Stimulated activated naive CD4-positive, alpha-beta T cell (primary cell): ENCODE measurements around the gene SSPN.

Experiments
- DNase-seq, 6 experiments: peaks; one replicate each; lab custom pipeline; 2025; lab: John Stamatoyannopoulos, UW

SSPN gene

DNA sequence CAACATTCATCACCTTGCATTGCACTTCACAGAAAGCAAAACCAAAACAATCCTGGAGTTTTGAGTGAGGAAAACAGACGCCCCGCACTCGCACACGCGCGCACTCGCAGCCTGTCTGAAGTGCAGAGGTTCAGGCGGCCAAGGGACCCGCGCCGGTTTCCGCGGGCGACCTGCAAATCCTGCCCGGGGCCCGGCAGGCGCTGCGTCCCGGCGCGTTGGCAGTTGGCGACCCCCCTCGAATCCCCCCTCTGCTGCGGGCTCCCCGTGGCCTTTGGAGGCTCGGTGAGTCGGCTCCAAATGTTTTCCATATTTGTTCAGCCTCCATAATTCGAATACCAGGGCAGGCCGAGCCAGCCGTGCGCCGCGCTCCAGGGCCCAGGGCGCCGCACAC lies at the start of gene SSPN:
Gene SSPN (plus strand): TSS at position 324 of the 391 bp plus-strand sequence. CDS start 100 bp downstream, outside the sequence.
- DNase-seq: no peak

DNA sequence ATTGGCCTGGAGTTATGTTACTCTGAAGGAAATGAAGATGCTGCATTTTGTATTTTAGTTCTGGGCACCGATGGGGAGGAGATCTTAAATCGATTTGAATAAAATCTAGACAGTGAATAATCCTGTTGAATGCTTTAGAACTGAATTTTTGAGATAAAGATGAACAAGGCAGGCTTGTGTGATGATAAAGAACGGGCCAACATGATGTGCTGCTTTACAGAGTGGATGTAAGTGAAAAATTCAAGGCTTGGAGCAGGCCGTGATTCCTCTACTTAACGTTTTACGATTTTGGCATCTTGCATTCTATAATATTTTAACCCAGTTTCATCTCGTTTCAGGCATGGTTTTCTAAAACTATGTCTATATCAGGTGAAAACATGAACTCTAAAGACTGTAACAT lies 47.1 kb upstream of the SSPN start:
- no peak for DNase-seq

DNA sequence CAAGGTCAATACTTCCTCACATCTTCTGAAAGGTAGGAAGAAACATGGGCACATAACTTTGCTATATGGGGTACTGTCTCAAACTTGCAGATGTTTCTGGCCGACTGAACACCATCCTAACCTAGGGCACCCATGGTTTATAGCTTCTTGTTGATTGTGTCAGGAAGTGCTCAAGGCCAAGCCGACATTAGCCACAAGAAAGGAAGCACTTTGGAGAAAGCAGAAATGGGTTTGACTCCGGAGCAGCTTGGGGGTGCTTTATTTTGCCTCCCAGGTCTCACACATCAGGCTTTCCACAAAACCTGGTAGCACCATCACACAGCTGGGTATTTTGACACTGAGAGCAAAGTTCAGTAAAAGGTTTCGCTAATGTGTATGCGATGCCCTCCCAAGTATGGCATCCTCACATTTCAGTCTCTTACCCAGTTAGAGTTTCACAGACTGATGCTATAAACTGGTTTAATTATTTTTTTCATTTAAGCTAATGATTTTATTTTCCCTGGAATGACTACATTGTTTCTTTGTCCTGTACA lies 45.3 kb upstream of the SSPN start:
- DNase-seq: no peak

DNA sequence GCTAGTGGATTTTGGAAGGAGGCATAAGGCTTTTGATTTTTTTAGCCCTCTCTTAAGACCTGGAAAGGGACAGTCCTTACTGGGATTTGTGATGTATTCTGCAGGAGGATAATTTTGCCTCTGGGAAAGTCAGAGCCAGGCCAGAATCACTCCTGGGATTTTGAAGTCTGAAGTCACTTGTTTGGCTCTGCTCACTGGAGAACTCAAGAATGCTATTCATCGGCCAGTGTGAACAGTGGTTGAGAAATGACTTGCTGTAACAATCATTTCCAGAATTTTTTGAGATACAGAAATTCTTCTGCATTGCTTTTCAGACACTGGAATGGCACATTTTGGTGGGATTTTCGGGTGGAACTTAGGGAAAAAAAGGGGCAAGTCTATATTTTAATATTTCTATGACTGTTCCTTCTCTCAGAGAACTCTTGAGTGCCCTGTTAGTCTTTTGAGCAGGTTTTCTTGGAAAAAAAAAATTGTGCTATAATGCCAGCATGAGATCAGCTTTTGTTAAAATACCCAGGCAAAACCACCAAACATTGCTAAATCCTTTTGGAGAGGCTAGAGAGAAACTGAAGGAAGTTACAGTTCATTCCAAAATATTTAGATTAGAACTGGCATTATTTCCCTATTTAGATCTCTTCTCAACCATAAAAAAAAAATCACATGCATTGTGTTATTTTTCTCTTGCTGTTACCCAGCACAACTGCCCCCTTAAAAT lies 44.5 kb upstream of the SSPN start:
- no peak for DNase-seq

GRCh38 chr12:26152507-26153102 lies 42.8 kb upstream of the SSPN start:
- no peak for DNase-seq

GRCh38 chr12:26153421-26154154 lies 41.8 kb upstream of the SSPN start:
- DNase-seq: no peak

- DNase-seq: no peak
Measured at GRCh38 chr12:26156201-26156871, 39.0 kb upstream of the SSPN start.

GRCh38 chr12:26157001-26157400 lies 38.4 kb upstream of the SSPN start:
- no peak for DNase-seq

GRCh38 chr12:26158078-26158764 lies 37.2 kb upstream of the SSPN start:
- no peak for DNase-seq

DNA sequence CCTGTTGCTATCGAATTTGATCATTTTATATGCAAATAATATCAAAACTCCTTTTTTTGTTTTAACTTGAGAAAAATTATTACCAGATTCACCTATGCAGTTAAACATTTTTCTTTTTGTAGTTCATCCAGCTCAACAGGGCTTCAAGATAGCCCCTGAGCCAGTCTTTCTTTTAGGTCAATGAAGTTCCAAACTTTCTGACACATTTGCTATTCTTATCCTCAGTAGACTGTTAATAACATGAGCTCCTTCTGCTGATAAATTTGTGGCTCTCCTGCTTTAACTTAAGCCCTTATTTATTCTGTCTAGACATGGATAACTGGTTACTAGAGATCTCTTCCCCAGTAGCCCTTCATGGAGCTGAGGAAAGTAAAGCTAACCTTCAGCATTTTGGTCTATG lies 33.2 kb upstream of the SSPN start:
- no peak for DNase-seq

GRCh38 chr12:26162905-26163304 lies 32.5 kb upstream of the SSPN start:
- DNase-seq: no peak

- DNase-seq: no peak
Measured at GRCh38 chr12:26164118-26164517, 31.3 kb upstream of the SSPN start.

- no peak for DNase-seq
Measured at GRCh38 chr12:26172013-26172412, 23.4 kb upstream of the SSPN start.

- no peak for DNase-seq
Measured at GRCh38 chr12:26172539-26172938, 22.8 kb upstream of the SSPN start.

DNA sequence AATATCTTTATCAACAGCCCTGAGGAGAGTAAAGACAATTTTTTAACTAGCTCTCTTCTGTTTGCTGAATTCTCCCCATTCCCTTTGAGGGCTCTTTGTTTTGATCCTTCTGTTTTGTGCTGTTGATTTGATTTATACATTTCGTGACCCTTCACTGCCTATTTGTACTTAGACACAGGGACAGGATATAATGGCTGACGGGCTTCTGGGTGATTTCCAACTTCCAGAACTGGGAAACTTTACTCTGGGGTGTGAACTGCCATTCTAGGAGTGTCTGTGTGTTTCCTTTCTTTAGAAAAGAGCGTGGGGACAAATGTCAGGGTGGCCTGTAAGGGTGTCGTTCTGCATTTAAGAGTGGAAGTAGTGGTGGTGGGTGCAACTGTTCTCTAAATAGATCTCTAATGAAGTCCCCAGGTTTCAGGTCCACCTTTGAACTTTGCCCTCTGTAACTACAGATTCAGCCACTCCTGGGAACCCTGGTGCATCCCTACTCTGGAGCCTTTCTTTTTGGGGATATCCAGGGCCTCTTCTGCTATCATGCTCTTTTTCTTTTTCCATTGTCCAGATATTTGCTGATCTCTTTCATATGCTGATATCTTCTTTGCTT lies 22.3 kb upstream of the SSPN start:
- no peak for DNase-seq

DNA sequence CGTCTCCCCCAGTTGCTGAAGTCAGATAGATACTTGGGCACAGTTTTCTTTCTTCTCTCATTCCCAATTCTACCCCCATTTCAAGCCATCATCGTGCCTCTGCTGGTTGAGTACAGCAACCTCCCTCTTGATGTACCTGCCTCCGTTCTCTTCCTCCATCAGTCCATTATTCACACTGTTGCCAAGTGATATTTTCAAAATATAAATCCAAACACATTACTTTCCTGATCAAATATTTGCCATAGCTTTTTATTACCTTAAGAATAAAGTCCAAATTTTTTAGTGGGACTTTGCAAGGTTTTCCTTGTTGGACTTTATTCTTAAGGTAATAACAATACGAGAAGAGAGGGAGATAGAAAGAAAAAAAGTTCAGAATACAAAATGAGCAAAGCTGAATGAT lies 18.6 kb upstream of the SSPN start:
- no peak for DNase-seq

GRCh38 chr12:26177283-26177682 lies 18.1 kb upstream of the SSPN start:
- DNase-seq: no peak

GRCh38 chr12:26179826-26180225 lies 15.5 kb upstream of the SSPN start:
- no peak for DNase-seq

DNA sequence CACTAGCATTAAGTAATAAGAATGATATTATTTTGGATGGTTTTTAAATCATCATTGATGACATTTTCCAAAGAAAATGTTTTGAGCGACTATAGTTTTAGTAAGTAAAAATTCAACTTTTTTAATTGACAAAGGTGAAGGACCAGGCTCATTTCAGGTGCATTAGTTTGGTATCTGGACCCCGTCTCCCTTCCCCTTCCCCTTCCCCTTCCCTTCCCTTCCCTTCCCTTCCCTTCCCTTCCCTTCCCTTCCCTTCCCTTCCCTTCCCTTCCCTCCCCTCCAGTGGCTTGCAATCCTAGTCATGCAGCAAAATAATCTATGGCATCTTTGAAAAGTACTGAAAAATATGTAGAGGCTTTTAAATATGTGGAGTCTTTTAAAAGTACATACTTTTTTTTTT lies 13.0 kb upstream of the SSPN start:
- no peak for DNase-seq

DNA sequence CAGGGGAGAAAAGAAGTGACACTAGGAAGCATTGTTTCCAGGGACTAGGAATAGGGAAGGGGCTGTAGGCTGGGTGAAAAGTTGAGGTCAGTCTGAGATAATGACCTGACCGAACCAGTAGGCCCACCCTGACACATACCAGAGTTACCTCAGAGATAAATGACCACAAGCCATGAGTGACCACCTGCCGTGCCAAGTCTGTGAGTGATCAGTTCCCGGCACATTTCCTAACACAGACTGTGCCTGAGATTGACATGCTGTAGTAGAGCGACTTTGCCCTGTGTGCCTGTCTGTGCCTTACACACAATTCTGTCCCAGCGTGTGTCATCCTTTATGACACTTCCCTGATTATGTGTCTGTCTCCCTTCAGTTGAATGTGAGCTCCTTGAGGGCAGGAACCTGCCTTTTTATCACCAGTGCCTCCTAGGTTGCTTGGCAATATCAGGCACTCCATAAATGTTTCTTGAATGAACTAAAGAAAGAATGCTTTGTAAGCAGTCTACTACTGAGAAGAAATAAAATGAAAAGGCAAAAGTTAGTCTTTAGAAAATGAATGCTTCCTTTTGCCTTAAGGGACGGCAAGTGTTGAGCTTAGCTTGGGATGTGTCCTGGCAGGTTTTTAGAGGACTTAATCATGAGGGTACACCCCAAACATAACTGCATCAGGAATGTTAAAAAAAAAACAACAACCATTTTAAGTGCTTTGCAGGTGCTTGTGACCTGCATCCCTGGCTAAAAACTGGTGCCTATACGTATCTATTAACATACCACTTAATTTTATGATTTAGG lies 9.6 kb upstream of the SSPN start:
- DNase-seq: no peak
